Colonic mucosa (tissue), 4 donors: Measurements from ENCODE around the gene TRIO. TPM values are rescaled to one million over a fixed set of nuclear protein-coding genes. Genes with fewer than 3 reads are reported as not detected.

Experiments used
- DNase-seq: peaks from one replicate; pipeline ENCODE4 v3.0.0-alpha.2; 2020
- H3K27ac ChIP-seq: fragments of 200-600 bp; one replicate; pipeline ENCODE4 v1.8.0; 2021
- H3K27me3 ChIP-seq: fragments of 200-600 bp; one replicate; pipeline ENCODE4 v1.8.0; 2021
- H3K36me3 ChIP-seq: fragments of 200-600 bp; one replicate; pipeline ENCODE4 v1.8.0; 2021
- H3K4me1 ChIP-seq: fragments of 200-600 bp; one replicate; pipeline ENCODE4 v1.8.0; 2021; ENCODE audit warnings: mild to moderate bottlenecking
- H3K4me3 ChIP-seq: fragments of 200-600 bp; one replicate; pipeline ENCODE4 v1.8.0; 2021
- H3K9ac ChIP-seq, 2 donors: one replicate each; pipeline ENCODE4 v1.7.0; 2013; ENCODE audit warnings: control low read depth in 2 of 2, low read depth in 2 of 2, low read length in 2 of 2
- H3K9me3 ChIP-seq: fragments of 200-600 bp; one replicate; pipeline ENCODE4 v1.8.0; 2021
- CTCF ChIP-seq: fragments of 200-600 bp; IDR thresholded peaks from one replicate; pipeline ENCODE4 v1.8.0; 2022; ENCODE audit warnings: antibody characterized with exemption, mild to moderate bottlenecking
- intact Hi-C: fragments of 100-400 bp; cut with DNase I; formaldehyde crosslinking; loops from one replicate; pipeline ENCODE4 v1.14.1; 2022
- total RNA-seq, 2 donors: library from RNA; stranded (reverse); fragmentation: NEBNext Ultra II Directional in 1 of 2; extraction: Animal tissue kit (Norgen Biotek cat#: 25700) in 1 of 2; gene quantifications; one replicate each; pipeline ENCODE4 v1.2.1, GENCODE V29; 2021
- donor health status: healthy.
- donor health status: DM: no; HTN: no; CAD: no.
- donor health status: DM: no; HTN: no; CAD: no.

The TRIO gene
- total RNA-seq, 2 donors from 2014 or later: 134 to 138 TPM

- Histone ChIP-seq H3K27me3 (no peaks in the 10 kb centered on the region), H3K9ac (no peak overlapping the region), H3K36me3 (no peaks in the 10 kb centered on the region), H3K4me1 (no peaks in the 10 kb centered on the region), H3K4me3 (no peak overlapping the region), H3K9me3 (no peaks in the 10 kb centered on the region), H3K27ac (no peak overlapping the region)
- intact Hi-C loops: no loop called here
- no peak for TF ChIP-seq CTCF
- DNase-seq: no peak
Observed at GRCh38 chr5:14325369-14325768, 182.2 kb downstream of the TRIO start.

GRCh38 chr5:14326035-14326903 lies 183.1 kb downstream of the TRIO start:
- peaks cover 4% of the 10 kb centered on the region for H3K36me3 ChIP-seq
- no peak overlapping the region for H3K9ac ChIP-seq
- intact Hi-C loops: no loop called here
- H3K27me3 ChIP-seq: no peaks in the 10 kb centered on the region
- DNase-seq: no peak
- peak; percentile 22 for TF ChIP-seq CTCF
- H3K27ac ChIP-seq: no peak overlapping the region
- no peaks in the 10 kb centered on the region for H3K9me3 ChIP-seq
- H3K4me3 ChIP-seq: no peak overlapping the region
- H3K4me1 ChIP-seq: no peaks in the 10 kb centered on the region

- Histone ChIP-seq H3K4me1 (no peaks in the 10 kb centered on the region), H3K27me3 (no peaks in the 10 kb centered on the region), H3K9ac (no peak overlapping the region), H3K36me3 (peaks cover 4% of the 10 kb centered on the region), H3K4me3 (no peak overlapping the region), H3K27ac (no peak overlapping the region), H3K9me3 (no peaks in the 10 kb centered on the region)
- no peak for TF ChIP-seq CTCF
- intact Hi-C loops: no loop called here
- DNase-seq: no peak
Observed at GRCh38 chr5:14327624-14328023, 184.5 kb downstream of the TRIO start.

DNA sequence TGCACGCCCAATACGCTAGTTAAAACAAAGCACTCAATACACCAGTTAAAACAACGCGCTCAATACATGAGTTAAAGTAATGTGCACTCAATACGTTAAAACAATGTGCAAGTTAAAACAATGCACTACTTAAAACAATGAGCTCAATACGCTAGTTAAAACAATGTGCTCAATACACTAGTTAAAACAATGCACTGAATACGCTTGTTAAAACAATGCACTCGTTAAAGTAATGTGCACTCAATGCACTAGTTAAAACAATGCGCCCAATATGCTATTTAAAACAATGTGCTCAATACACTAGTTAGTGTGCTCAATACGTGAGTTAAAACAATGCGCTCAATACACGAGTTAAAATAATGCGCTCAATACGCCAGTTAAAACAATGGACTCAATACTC lies 185.0 kb downstream of the TRIO start:
- no peak for TF ChIP-seq CTCF
- intact Hi-C loops: no loop called here
- Histone ChIP-seq H3K9me3 (no peaks in the 10 kb centered on the region), H3K9ac (no peak overlapping the region), H3K27me3 (no peaks in the 10 kb centered on the region), H3K4me3 (no peak overlapping the region), H3K36me3 (peaks cover 4% of the 10 kb centered on the region), H3K4me1 (no peaks in the 10 kb centered on the region), H3K27ac (no peak overlapping the region)
- DNase-seq: no peak

- no peaks in the 10 kb centered on the region for H3K27me3 ChIP-seq
- TF ChIP-seq CTCF: no peak
- peaks cover 4% of the 10 kb centered on the region for H3K36me3 ChIP-seq
- no peak overlapping the region for H3K9ac ChIP-seq
- intact Hi-C loops: no loop called here
- H3K27ac ChIP-seq: no peak overlapping the region
- no peaks in the 10 kb centered on the region for H3K4me1 ChIP-seq
- DNase-seq: no peak
- no peak overlapping the region for H3K4me3 ChIP-seq
- H3K9me3 ChIP-seq: no peaks in the 10 kb centered on the region
Observed at GRCh38 chr5:14330291-14330690, 187.1 kb downstream of the TRIO start.
